ENCODE results near the gene PCSK6.

PCSK6 gene

DNA sequence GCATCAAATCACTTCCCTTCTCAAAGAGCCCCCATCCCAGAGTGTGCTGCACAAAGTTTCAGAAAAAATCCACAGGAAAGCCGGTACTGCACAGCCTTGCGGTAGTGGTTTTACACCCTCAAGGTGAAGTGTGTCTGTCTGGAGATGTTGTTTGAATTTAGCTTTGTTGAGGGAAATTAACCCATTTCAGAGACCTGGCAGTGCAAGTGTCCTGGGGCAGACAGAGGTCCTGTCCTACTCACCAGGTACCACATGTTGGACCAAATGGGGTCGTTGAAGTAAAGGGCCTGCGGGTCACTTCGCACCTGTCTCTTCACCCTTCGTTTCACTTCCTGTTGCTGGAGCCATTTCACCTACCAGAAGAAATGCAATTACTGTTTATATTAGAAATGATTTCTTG is 57.8 kb downstream of the PCSK6 start:
- H4K20me1 ChIP-seq (ENCODE audit: insufficient read depth, low read length, poor library complexity, severe bottlenecking) = no peaks in the 10 kb centered on the region
- no peak overlapping the region for H2AFZ ChIP-seq (ENCODE audit: low read length)
- H3K4me3 ChIP-seq (ENCODE audit: low read length, poor library complexity, severe bottlenecking) = no peak overlapping the region
- no peaks in the 10 kb centered on the region for H3K4me1 ChIP-seq (ENCODE audit: insufficient read depth, low read length, poor library complexity, severe bottlenecking)
- no peak overlapping the region for H3K9ac ChIP-seq (ENCODE audit: low read depth, low read length, poor library complexity, severe bottlenecking)
- H3K9me2 ChIP-seq (replicated peaks; ENCODE audit: low read depth, low read length) = no peaks in the 10 kb centered on the region
- H3K4me2 ChIP-seq (ENCODE audit: low read depth, low read length, poor library complexity, severe bottlenecking) = no peak overlapping the region
- no peak for TF ChIP-seq EZH2phosphoT487 (IDR thresholded peaks at IDR 0.05; ENCODE audit: borderline replicate concordance)
- TF ChIP-seq, protein P1, sequence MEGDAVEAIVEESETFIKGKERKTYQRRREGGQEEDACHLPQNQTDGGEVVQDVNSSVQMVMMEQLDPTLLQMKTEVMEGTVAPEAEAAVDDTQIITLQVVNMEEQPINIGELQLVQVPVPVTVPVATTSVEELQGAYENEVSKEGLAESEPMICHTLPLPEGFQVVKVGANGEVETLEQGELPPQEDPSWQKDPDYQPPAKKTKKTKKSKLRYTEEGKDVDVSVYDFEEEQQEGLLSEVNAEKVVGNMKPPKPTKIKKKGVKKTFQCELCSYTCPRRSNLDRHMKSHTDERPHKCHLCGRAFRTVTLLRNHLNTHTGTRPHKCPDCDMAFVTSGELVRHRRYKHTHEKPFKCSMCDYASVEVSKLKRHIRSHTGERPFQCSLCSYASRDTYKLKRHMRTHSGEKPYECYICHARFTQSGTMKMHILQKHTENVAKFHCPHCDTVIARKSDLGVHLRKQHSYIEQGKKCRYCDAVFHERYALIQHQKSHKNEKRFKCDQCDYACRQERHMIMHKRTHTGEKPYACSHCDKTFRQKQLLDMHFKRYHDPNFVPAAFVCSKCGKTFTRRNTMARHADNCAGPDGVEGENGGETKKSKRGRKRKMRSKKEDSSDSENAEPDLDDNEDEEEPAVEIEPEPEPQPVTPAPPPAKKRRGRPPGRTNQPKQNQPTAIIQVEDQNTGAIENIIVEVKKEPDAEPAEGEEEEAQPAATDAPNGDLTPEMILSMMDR (conservative IDR thresholded peaks at IDR 0.05; ENCODE audit: low read length) = no peak
- no peaks in the 10 kb centered on the region; the same call in 1 of the 2 replicates for H3K9me3 ChIP-seq (ENCODE audit: insufficient read depth, low read depth, low read length)
- H3K79me2 ChIP-seq (ENCODE audit: insufficient read depth, low read length) = no peaks in the 10 kb centered on the region
- H3K36me3 ChIP-seq (ENCODE audit: insufficient read depth, low read length) = no peaks in the 10 kb centered on the region
- H3F3A ChIP-seq (ENCODE audit: low read depth) = no peaks in the 10 kb centered on the region
- no peaks in the 10 kb centered on the region for H3K27me3 ChIP-seq (ENCODE audit: insufficient read depth, low read length, poor library complexity, severe bottlenecking)

DNA sequence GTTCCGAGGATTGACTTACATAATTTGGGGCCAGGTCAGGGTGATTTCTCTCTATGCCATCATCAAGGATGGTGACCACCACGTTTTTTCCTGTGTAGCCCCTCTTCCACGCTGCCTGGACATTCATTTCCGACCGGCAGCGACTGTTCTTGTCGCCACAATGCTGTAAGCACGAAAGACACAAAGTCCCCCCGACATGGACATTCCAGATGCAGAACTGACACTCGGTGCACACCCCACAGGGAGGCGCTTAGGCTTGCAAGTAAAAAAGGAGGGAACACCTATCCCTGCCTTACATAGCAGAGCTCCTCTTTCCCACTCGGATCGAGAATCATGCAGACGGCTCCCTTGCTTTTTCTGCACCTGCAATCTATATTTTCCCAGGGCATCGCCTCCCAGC is 58.2 kb downstream of the PCSK6 start:
- no peak overlapping the region for H3K4me2 ChIP-seq (ENCODE audit: low read depth, low read length, poor library complexity, severe bottlenecking)
- TF ChIP-seq, protein P1 (conservative IDR thresholded peaks at IDR 0.05; ENCODE audit: low read length) = no peak
- no peak for TF ChIP-seq EZH2phosphoT487 (IDR thresholded peaks at IDR 0.05; ENCODE audit: borderline replicate concordance)
- H3K9ac ChIP-seq (ENCODE audit: low read depth, low read length, poor library complexity, severe bottlenecking) = no peak overlapping the region
- H3K4me3 ChIP-seq (ENCODE audit: low read length, poor library complexity, severe bottlenecking) = no peak overlapping the region
- H3K36me3 ChIP-seq (ENCODE audit: insufficient read depth, low read length) = no peaks in the 10 kb centered on the region
- no peaks in the 10 kb centered on the region for H4K20me1 ChIP-seq (ENCODE audit: insufficient read depth, low read length, poor library complexity, severe bottlenecking)
- no peaks in the 10 kb centered on the region for H3K79me2 ChIP-seq (ENCODE audit: insufficient read depth, low read length)
- no peaks in the 10 kb centered on the region for H3K27me3 ChIP-seq (ENCODE audit: insufficient read depth, low read length, poor library complexity, severe bottlenecking)
- H3F3A ChIP-seq (ENCODE audit: low read depth) = no peaks in the 10 kb centered on the region
- H3K4me1 ChIP-seq (ENCODE audit: insufficient read depth, low read length, poor library complexity, severe bottlenecking) = no peaks in the 10 kb centered on the region
- H2AFZ ChIP-seq (ENCODE audit: low read length) = no peak overlapping the region
- H3K9me2 ChIP-seq (replicated peaks; ENCODE audit: low read depth, low read length) = no peaks in the 10 kb centered on the region
- no peaks in the 10 kb centered on the region; the same call in 1 of the 2 replicates for H3K9me3 ChIP-seq (ENCODE audit: insufficient read depth, low read depth, low read length)

DNA sequence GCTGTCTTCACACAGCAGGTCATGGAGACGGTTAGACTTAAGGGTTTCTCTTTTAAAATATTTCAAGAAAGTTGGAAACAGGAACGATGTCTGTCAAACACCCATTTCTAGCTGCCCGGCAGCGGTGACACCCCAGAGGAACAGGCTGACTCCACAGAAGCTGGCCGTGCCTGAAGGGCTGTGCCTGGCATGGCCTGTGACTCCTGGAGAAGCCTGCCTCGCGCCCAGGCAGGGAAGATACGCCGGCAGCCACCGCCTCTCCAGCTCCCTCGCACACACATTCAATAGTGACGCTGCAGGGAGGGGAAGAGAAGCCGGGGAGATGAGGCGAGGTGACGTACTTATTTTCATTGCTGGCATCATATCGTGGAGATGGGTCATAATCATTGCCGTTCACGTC is 59.9 kb downstream of the PCSK6 start:
- no peaks in the 10 kb centered on the region for H3K36me3 ChIP-seq (ENCODE audit: insufficient read depth, low read length)

More for the DNA sequence above, 59.9 kb downstream of the PCSK6 start:
- Histone ChIP-seq H3K9me3 (ENCODE audit: insufficient read depth, low read depth, low read length) (no peaks in the 10 kb centered on the region; the same call in 1 of the 2 replicates), H3K4me3 (ENCODE audit: low read length, poor library complexity, severe bottlenecking) (no peak overlapping the region), H4K20me1 (ENCODE audit: insufficient read depth, low read length, poor library complexity, severe bottlenecking) (no peaks in the 10 kb centered on the region), H3K9ac (ENCODE audit: low read depth, low read length, poor library complexity, severe bottlenecking) (no peak overlapping the region), H3F3A (ENCODE audit: low read depth) (no peaks in the 10 kb centered on the region), H3K9me2 (replicated peaks; ENCODE audit: low read depth, low read length) (no peaks in the 10 kb centered on the region), H3K4me1 (ENCODE audit: insufficient read depth, low read length, poor library complexity, severe bottlenecking) (no peaks in the 10 kb centered on the region), H3K79me2 (ENCODE audit: insufficient read depth, low read length) (no peaks in the 10 kb centered on the region), H2AFZ (ENCODE audit: low read length) (no peak overlapping the region), H3K27me3 (ENCODE audit: insufficient read depth, low read length, poor library complexity, severe bottlenecking) (no peaks in the 10 kb centered on the region), H3K4me2 (ENCODE audit: low read depth, low read length, poor library complexity, severe bottlenecking) (no peak overlapping the region)
- TF ChIP-seq, protein P1 (conservative IDR thresholded peaks at IDR 0.05; ENCODE audit: low read length) = no peak
- TF ChIP-seq EZH2phosphoT487 (IDR thresholded peaks at IDR 0.05; ENCODE audit: borderline replicate concordance) = no peak
